AG04450 (cell line): ENCODE measurements around the gene BRICD5. TPM values are rescaled to one million over a fixed set of nuclear protein-coding genes. Genes with fewer than 3 reads are reported as not detected.
A peak's percentile ranks its signal among the peaks of the same experiment; 100 is the strongest.

Experiments used
- CTCF ChIA-PET: fragments of 300-600, 350-600 bp; formaldehyde crosslinking; extraction: SDS; loops from one replicate; lab custom pipeline; 2022; ENCODE audit warnings: antibody characterized with exemption, inconsistent platforms; lab: Charles Lee
- POLR2A ChIA-PET: fragments of 350-600 bp; formaldehyde crosslinking; extraction: SDS; loops from one replicate; lab custom pipeline; 2021; ENCODE audit warnings: antibody characterized with exemption, inconsistent platforms; lab: Yijun Ruan, JAX
- DNase-seq: peaks from one replicate; pipeline ENCODE4 v3.0.0-alpha.2; 2011; ENCODE audit warnings: low read depth, low spot score
- H3K27ac ChIP-seq: one replicate; pipeline ENCODE4 v1.5.1; 2012; ENCODE audit warnings: low read depth, low read length, control low read depth
- H3K27me3 ChIP-seq: one replicate; pipeline ENCODE4 v1.6.0; 2012; ENCODE audit warnings: low read length; ENCODE audit not compliant: control insufficient read depth, insufficient read depth
- H3K4me3 ChIP-seq: 2 replicates; pipeline ENCODE4 v1.5.1; 2011; ENCODE audit warnings: mild to moderate bottlenecking, low read depth, low read length, control low read depth
- H3K9me3 ChIP-seq: 2 replicates; pipeline ENCODE4 v1.5.1; 2012; ENCODE audit warnings: low read length; ENCODE audit not compliant: control insufficient read depth, insufficient read depth
- polyA plus RNA-seq: library from polyadenylated mRNA; depleted of rRNA; stranded (reverse); fragments of >200 nt; gene quantifications from 2 replicates; pipeline ENCODE4 v1.2.3, GENCODE V29; 2011
- TF ChIP-seq, protein P1 (sequence below): IDR thresholded peaks from 2 replicates; pipeline ENCODE4 v1.5.1; 2011; ENCODE audit warnings: low read depth, low read length, control low read depth, inconsistent platforms

BRICD5 gene
- polyA plus RNA-seq, 1 experiment: 0.37 TPM

DNA sequence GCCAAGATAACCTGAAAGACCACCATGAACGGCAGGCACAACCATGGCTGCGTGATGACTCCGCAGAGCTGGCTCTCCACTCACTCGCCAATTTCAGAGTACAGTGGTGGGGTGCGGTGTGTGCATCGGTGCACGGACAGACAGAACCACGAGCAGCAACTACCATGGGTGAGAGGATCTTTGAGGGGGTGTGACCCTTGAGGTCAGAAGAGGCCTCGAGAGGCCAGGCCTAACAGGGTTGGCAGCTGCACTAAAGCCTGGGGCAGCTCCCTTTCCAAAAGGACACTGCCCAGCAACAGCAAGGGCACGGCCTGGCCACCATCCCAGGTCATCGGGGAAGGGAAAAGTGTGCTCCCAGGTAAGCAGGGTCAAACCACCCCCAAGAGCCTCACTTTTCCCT, 42.6 kb upstream of the BRICD5 start:
- POLR2A ChIA-PET: interaction anchor here (0.7 to 1.0 kb wide), 2 partner anchors 10 to 16 kb away, joined by 3 read pairs; no protein-coding TSS in a partner anchor
- CTCF ChIA-PET: interaction anchor here (1.6 kb wide), 1 partner anchor 8 kb away, joined by 4 read pairs; no protein-coding TSS in a partner anchor

DNA sequence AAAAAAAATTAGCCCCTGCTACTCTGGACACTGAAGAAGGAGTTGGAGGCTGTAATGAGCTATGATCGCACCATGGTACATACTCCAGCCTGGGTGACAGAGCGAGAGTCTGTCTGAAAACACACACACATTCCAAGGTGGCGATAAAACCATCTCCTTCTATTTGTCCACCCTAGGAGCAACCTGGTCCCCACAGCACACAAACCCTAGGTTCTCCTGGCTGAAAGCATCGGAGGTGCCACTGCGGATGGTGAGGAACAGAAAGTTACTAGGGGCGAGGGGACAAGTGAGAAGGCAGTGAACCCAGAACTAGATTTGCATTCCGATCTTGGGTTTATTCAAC, 42.1 kb upstream of the BRICD5 start:
- POLR2A ChIA-PET: interaction anchor here (1.7 to 1.9 kb wide), 3 partner anchors 48 to 249 kb away, joined by 5 to 8 read pairs (median 6); partner anchors contain the start of gene MLST8
- CTCF ChIA-PET: interaction anchor here (1.6 kb wide), 1 partner anchor 9 kb away, joined by 4 read pairs; no protein-coding TSS in a partner anchor
- no peaks in the 10 kb centered on the region for H3K27me3 ChIP-seq
- no peak for DNase-seq
- TF ChIP-seq, protein P1, sequence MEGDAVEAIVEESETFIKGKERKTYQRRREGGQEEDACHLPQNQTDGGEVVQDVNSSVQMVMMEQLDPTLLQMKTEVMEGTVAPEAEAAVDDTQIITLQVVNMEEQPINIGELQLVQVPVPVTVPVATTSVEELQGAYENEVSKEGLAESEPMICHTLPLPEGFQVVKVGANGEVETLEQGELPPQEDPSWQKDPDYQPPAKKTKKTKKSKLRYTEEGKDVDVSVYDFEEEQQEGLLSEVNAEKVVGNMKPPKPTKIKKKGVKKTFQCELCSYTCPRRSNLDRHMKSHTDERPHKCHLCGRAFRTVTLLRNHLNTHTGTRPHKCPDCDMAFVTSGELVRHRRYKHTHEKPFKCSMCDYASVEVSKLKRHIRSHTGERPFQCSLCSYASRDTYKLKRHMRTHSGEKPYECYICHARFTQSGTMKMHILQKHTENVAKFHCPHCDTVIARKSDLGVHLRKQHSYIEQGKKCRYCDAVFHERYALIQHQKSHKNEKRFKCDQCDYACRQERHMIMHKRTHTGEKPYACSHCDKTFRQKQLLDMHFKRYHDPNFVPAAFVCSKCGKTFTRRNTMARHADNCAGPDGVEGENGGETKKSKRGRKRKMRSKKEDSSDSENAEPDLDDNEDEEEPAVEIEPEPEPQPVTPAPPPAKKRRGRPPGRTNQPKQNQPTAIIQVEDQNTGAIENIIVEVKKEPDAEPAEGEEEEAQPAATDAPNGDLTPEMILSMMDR: no peak
- no peak overlapping the region for H3K4me3 ChIP-seq
- H3K9me3 ChIP-seq: no peaks in the 10 kb centered on the region; the same call in 1 of the 2 replicates
- H3K27ac ChIP-seq: no peak overlapping the region

More for the DNA sequence above, 42.6 kb upstream of the BRICD5 start:
- Histone ChIP-seq H3K4me3 (no peak overlapping the region), H3K27ac (no peak overlapping the region), H3K27me3 (no peaks in the 10 kb centered on the region), H3K9me3 (no peaks in the 10 kb centered on the region; the same call in 1 of the 2 replicates)
- TF ChIP-seq, protein P1: no peak
- no peak for DNase-seq

DNA sequence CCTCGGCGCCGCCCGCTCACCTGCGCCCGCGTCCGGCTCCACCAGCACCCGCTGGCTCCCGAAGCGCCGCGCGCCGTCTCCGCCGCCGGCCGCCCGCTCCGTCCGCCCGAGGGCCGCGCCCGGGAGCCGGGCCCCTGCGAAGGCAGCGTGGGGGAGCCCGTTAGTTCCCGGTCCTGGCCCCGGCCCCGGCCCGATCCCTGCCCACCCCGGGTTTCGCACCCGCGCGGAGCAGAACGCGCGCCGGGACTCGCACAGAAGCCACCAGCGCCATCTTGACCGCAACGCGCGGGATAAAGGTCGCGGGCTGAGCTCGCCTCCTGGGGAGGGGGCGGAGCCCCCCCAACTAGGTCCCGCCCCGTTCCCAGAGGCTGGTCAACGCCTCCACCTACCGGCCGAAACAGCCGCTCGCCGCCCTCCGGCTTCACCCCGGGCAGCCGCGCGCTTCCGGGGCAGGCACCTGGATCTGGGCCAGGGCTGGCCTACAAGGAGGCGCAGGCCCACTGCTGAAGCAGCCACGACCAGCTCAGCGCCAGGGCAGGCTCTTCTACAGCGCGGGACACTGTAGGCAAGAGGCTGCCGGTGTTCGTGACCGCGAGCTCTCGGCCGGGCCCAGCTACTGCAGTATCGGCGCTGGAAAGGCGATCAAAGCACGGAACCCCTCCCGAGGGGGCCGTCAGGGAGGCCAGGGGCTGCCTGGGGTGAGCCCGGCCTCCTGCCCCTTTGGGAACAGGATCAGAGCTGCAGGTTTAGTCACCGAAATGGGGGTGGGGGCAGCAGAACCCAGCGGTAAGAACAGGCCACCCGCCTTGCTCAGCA, 40.8 kb upstream of the BRICD5 start, which contains the start of gene ECI1:
Gene ECI1 (minus strand): TSS at position 292 of the 816 bp plus-strand sequence. CDS start 21 bp downstream, at position 271.
- Histone ChIP-seq H3K9me3 (no peaks in the 10 kb centered on the region; the same call in 1 of the 2 replicates), H3K27ac (peak within 1 kb of the TSS; percentile 73), H3K27me3 (no peaks in the 10 kb centered on the region), H3K4me3 (peak within 1 kb of the TSS; percentile 73)
- CTCF ChIA-PET: interaction anchor here (0.6 to 1.6 kb wide), 9 partner anchors 10 to 259 kb away, joined by 3 to 5 read pairs (median 3); no protein-coding TSS in a partner anchor
- TF ChIP-seq, protein P1: peak; percentile 64
- peak; percentile 85 for DNase-seq
- POLR2A ChIA-PET: interaction anchor here (0.5 to 2.1 kb wide), 13 partner anchors 9 to 287 kb away, joined by 3 to 26 read pairs (median 4); partner anchors contain the start of genes DNASE1L2, MLST8, NTN3 and RNPS1

DNA sequence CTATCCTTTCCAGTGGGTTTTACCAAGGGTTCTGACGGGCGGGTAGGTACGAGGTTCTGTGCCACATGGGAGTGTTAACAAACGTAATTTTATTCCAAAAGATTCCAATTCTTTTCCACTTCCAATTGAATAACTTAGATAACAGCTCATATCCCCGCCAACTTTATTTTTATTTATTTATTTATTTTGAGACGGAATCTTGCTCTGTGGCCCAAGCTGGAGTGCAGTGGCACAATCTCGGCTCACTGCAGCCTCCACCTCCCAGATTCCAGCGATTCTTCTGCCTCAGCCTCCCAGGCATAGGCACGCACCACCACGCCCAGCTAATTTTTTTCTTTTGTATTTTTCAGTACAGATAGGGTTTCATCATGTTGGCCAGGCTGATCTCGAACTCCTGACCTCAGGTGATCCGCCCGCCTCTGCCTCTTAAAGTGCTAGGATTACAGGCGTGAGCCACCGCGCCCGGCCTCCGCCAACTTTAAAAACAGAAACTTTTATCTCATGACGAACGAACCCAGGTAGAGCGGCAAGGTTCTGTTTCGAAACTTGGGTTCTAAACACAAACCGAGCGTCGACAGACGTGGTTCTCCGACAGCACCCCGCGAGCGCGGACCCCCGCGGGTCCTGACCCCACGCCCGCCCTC, 40.1 kb upstream of the BRICD5 start:
- Histone ChIP-seq H3K27me3 (no peaks in the 10 kb centered on the region), H3K4me3 (peak overlapping the region; percentile 73), H3K27ac (peak overlapping the region; percentile 65), H3K9me3 (no peaks in the 10 kb centered on the region; the same call in 1 of the 2 replicates)
- ChIA-PET CTCF (interaction anchor here (0.6 to 1.2 kb wide), 7 partner anchors 14 to 260 kb away, joined by 3 to 5 read pairs (median 3); no protein-coding TSS in a partner anchor), POLR2A (interaction anchor here (0.5 to 2.1 kb wide), 10 partner anchors 13 to 286 kb away, joined by 3 to 26 read pairs (median 6); partner anchors contain the start of genes AMDHD2, DNASE1L2, MLST8 and NTN3)
- DNase-seq: no peak
- TF ChIP-seq, protein P1: no peak
